HCT116 (cell line): ENCODE data around the gene SPATS2L. TPM values are rescaled to one million over a fixed set of nuclear protein-coding genes. Genes with fewer than 3 reads are reported as not detected.

Experiments
- ATAC-seq: fragments of 200-7000 bp; cut with Tn5 transposase; 2 replicates; pipeline ENCODE4 v1.9.1; 2020; ENCODE audit warnings: mild to moderate bottlenecking, moderate library complexity
- BruUV-seq: library from RNA; stranded (reverse); fragments of 400-500 nt; replicated peaks from 2 replicates; lab custom pipeline; 2021; lab: Mats Ljungman, UMichigan
- CTCF ChIA-PET: fragments of 300-600 bp; sonication (Branson Sonifier 250); formaldehyde crosslinking; loops from one replicate; lab custom pipeline; 2021; ENCODE audit warnings: antibody characterized with exemption; lab: Charles Lee
- POLR2A ChIA-PET: fragments of 300-600, 350-600 bp; sonication (Branson Sonifier 250); formaldehyde crosslinking; loops from one replicate; lab custom pipeline; 2021; ENCODE audit warnings: antibody characterized with exemption; lab: Charles Lee
- RAD21 ChIA-PET, 2 experiments: fragments of 300-600 bp; sonication (Branson Sonifier 250); formaldehyde crosslinking; loops; one replicate each; lab custom pipeline; 2023; ENCODE audit warnings: low total read pairs in 2 of 2; ENCODE audit not compliant: uncharacterized antibody in 2 of 2, unreplicated experiment in 2 of 2, low non-redundant PET in 1 of 2; lab: Charles Lee
- DNase-seq: peaks from one replicate; pipeline ENCODE4 v3.0.0-alpha.2; 2010; ENCODE audit warnings: low read depth, low spot score
- H2AFZ ChIP-seq: fragments of 200-600 bp; shearing (Covaris generic), sonication (generic); 2 replicates; pipeline ENCODE4 v1.6.1; 2017; ENCODE audit warnings: low read depth, mixed run types, mixed read lengths, antibody characterized with exemption, low read length; ENCODE audit not compliant: poor library complexity, severe bottlenecking
- H3K27ac ChIP-seq: 2 replicates; pipeline ENCODE4 v1.5.1; 2012; ENCODE audit warnings: low read depth, low read length
- H3K27me3 ChIP-seq: fragments of 200-600 bp; sonication (generic); 2 replicates; pipeline ENCODE4 v1.6.1; 2016; ENCODE audit warnings: mixed run types, low read length, mixed read lengths; ENCODE audit not compliant: insufficient read depth
- H3K36me3 ChIP-seq, 2 experiments: fragments of 200-500 bp in 1 of 2; fragments of 200-600 bp in 1 of 2; sonication (Bioruptor generic) in 1 of 2; sonication (generic) in 1 of 2; 2 replicates each; pipeline versions ENCODE4 v1.5.1 to v1.6.1; 2014 to 2016; ENCODE audit warnings: low read length in 2 of 2, inconsistent platforms in 1 of 2, mixed read lengths in 1 of 2, mixed run types in 1 of 2; ENCODE audit not compliant: insufficient read depth in 2 of 2, control insufficient read depth in 1 of 2
- H3K4me1 ChIP-seq, 2 experiments: fragments of 200-600 bp in 1 of 2; sonication (generic) in 1 of 2; 2 replicates each; pipeline versions ENCODE4 v1.5.1 to v1.6.1; 2012 to 2017; ENCODE audit warnings: low read length in 2 of 2, inconsistent platforms in 1 of 2, mild to moderate bottlenecking in 1 of 2, mixed read lengths in 1 of 2, mixed run types in 1 of 2, moderate library complexity in 1 of 2; ENCODE audit not compliant: insufficient read depth in 2 of 2, control insufficient read depth in 1 of 2
- H3K4me2 ChIP-seq: fragments of 200-600 bp; sonication (generic); 2 replicates; pipeline ENCODE4 v1.6.1; 2017; ENCODE audit warnings: mixed run types, low read length, mixed read lengths
- H3K4me3 ChIP-seq, 2 experiments: fragments of 200-600 bp in 1 of 2; sonication (generic) in 1 of 2; replicated peaks in 1 of 2; 2 replicates each; pipeline ENCODE4 v1.5.1; 2011 to 2016; ENCODE audit warnings: low read length in 2 of 2, control low read depth in 1 of 2, low read depth in 1 of 2, mild to moderate bottlenecking in 1 of 2, mixed read lengths in 1 of 2, mixed run types in 1 of 2
- H3K79me2 ChIP-seq: fragments of 200-600 bp; sonication (generic); 2 replicates; pipeline ENCODE4 v1.6.1; 2017; ENCODE audit warnings: mild to moderate bottlenecking, mixed run types, low read length, moderate library complexity, mixed read lengths; ENCODE audit not compliant: insufficient read depth
- H3K9ac ChIP-seq: fragments of 200-600 bp; sonication (generic); 2 replicates; pipeline ENCODE4 v1.6.1; 2016; ENCODE audit warnings: low read length, mixed read lengths
- H3K9me2 ChIP-seq: fragments of 200-600 bp; sonication (generic), shearing (Covaris generic); 2 replicates; pipeline ENCODE4 v1.6.1; 2017; ENCODE audit warnings: mixed run types, mild to moderate bottlenecking, moderate library complexity; ENCODE audit not compliant: insufficient read depth
- H3K9me3 ChIP-seq, 2 experiments: fragments of 200-500 bp in 1 of 2; fragments of 200-600 bp in 1 of 2; sonication (Bioruptor generic) in 1 of 2; sonication (generic) in 1 of 2; 2 replicates each; pipeline ENCODE4 v1.6.1; 2014 to 2017; ENCODE audit warnings: low read length in 2 of 2, mixed read lengths in 2 of 2, inconsistent platforms in 1 of 2, low read depth in 1 of 2, mild to moderate bottlenecking in 1 of 2, mixed run types in 1 of 2, moderate library complexity in 1 of 2; ENCODE audit not compliant: control insufficient read depth in 1 of 2, insufficient read depth in 1 of 2
- H4K20me1 ChIP-seq: fragments of 200-600 bp; sonication (generic), shearing (Covaris generic); 2 replicates; pipeline ENCODE4 v1.6.1; 2017; ENCODE audit warnings: mixed run types, mild to moderate bottlenecking, moderate library complexity; ENCODE audit not compliant: insufficient read depth
- CEBPB ChIP-seq: IDR thresholded peaks from 2 replicates; pipeline ENCODE4 v1.6.1; 2012; ENCODE audit warnings: low read depth
- EZH2phosphoT487 ChIP-seq: fragments of 200-600 bp; IDR thresholded peaks from 2 replicates; pipeline ENCODE4 v1.6.1; 2018; ENCODE audit warnings: antibody characterized with exemption, borderline replicate concordance
- JUND ChIP-seq: IDR thresholded peaks from 2 replicates; pipeline ENCODE4 v1.6.1; 2012
- POLR2A ChIP-seq: IDR thresholded peaks from 2 replicates; pipeline ENCODE4 v1.7.0; 2011; ENCODE audit warnings: borderline replicate concordance; ENCODE audit not compliant: insufficient read depth, insufficient read length; ENCODE audit errors: extremely low read depth
- SRF ChIP-seq: IDR thresholded peaks from 2 replicates; pipeline ENCODE4 v1.6.1; 2012; ENCODE audit warnings: low read depth
- ZFX ChIP-seq: fragments of 450-650 bp; IDR thresholded peaks from 2 replicates; pipeline ENCODE4 v1.6.1; 2017
- intact Hi-C: fragments of 100-400 bp; cut with micrococcal nuclease; formaldehyde crosslinking; loops from 2 replicates; pipeline ENCODE4 v1.10.0; 2022
- total RNA-seq: library from RNA; stranded (reverse); gene quantifications from one replicate; pipeline ENCODE4 v1.2.1, GENCODE V29; 2021; ENCODE audit not compliant: unreplicated experiment
- TF ChIP-seq, protein P1 (sequence below), 3 experiments: fragments of 200-600 bp in 1 of 3; sonication (generic) in 1 of 3; IDR thresholded peaks in 2 of 3; conservative IDR thresholded peaks in 1 of 3; 2 replicates each; pipeline ENCODE4 v1.5.1; 2012 to 2017; ENCODE audit warnings: low read depth in 2 of 3, low read length in 2 of 3, antibody characterized with exemption in 1 of 3, borderline replicate concordance in 1 of 3, control low read depth in 1 of 3, mild to moderate bottlenecking in 1 of 3, mixed read lengths in 1 of 3, mixed run types in 1 of 3, moderate library complexity in 1 of 3; ENCODE audit not compliant: insufficient read depth in 1 of 3
- TF ChIP-seq, protein P2 (sequence below): IDR thresholded peaks from 2 replicates; pipeline ENCODE4 v1.6.1; 2012
- TF ChIP-seq, protein P3 (sequence below): IDR thresholded peaks from 2 replicates; pipeline ENCODE4 v1.6.1; 2012

SPATS2L gene
- total RNA-seq, 1 experiment from 2014 or later, result 87.1 TPM

DNA sequence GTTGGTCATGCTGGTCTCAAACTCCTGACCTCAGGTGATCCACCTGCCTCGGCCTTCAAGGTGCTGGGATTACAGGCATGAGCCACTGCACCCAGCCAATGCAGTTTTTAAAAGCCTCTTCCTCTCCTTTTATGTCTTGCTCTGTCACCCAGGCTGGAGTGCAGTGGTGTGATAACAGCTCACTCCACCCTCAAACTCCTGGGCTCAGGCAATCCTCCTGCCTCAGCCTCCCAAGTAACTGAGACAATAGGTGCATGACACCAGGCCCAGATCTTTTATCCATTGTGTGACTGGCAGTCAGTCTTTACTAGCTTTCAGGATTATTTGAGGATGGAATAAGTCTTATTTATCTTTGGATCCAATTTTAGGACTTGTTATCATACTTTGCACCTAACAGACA is 190.2 kb downstream of the SPATS2L start:
- Histone ChIP-seq H3K4me1 (no peaks in the 10 kb centered on the region), H3K27me3 (no peaks in the 10 kb centered on the region), H3K9me2 (no peaks in the 10 kb centered on the region), H3K36me3 (peaks cover 0 to 4% of the 10 kb centered on the region in 2 experiments; a peak in 2 of 4 replicates), H3K4me2 (no peak overlapping the region), H3K9ac (no peak overlapping the region), H3K9me3 (no peaks in the 10 kb centered on the region), H3K79me2 (no peaks in the 10 kb centered on the region), H3K4me3 (no peak overlapping the region), H2AFZ (no peak overlapping the region)
- ChIA-PET CTCF (interaction anchor here (1.2 to 1.8 kb wide), 4 partner anchors 13 to 523 kb away, joined by 3 to 6 read pairs (median 5); no protein-coding TSS in a partner anchor), POLR2A (no interaction called here), RAD21 (no interaction called here)
- BruUV-seq, result no TSS peak
- no peak for DNase-seq
- ATAC-seq, result no peak
- intact Hi-C loops, result no loop called here
- TF ChIP-seq JUND, result no peak
- no peak for TF ChIP-seq ZFX
- TF ChIP-seq, protein P1, sequence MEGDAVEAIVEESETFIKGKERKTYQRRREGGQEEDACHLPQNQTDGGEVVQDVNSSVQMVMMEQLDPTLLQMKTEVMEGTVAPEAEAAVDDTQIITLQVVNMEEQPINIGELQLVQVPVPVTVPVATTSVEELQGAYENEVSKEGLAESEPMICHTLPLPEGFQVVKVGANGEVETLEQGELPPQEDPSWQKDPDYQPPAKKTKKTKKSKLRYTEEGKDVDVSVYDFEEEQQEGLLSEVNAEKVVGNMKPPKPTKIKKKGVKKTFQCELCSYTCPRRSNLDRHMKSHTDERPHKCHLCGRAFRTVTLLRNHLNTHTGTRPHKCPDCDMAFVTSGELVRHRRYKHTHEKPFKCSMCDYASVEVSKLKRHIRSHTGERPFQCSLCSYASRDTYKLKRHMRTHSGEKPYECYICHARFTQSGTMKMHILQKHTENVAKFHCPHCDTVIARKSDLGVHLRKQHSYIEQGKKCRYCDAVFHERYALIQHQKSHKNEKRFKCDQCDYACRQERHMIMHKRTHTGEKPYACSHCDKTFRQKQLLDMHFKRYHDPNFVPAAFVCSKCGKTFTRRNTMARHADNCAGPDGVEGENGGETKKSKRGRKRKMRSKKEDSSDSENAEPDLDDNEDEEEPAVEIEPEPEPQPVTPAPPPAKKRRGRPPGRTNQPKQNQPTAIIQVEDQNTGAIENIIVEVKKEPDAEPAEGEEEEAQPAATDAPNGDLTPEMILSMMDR (IDR thresholded peaks at IDR 0.05 in 2 of 3, conservative IDR thresholded peaks at IDR 0.05 in 1 of 3; ENCODE audit: borderline replicate concordance in 1 of 3, insufficient read depth in 1 of 3, low read depth in 2 of 3, low read length in 2 of 3), result no peak
- TF ChIP-seq CEBPB, result no peak
- TF ChIP-seq POLR2A, result no peak
- TF ChIP-seq SRF, result no peak
- TF ChIP-seq, all 23 proteins: peak for 0
- Histone ChIP-seq H4K20me1 (no peaks in the 10 kb centered on the region), H3K27ac (no peak overlapping the region)

DNA sequence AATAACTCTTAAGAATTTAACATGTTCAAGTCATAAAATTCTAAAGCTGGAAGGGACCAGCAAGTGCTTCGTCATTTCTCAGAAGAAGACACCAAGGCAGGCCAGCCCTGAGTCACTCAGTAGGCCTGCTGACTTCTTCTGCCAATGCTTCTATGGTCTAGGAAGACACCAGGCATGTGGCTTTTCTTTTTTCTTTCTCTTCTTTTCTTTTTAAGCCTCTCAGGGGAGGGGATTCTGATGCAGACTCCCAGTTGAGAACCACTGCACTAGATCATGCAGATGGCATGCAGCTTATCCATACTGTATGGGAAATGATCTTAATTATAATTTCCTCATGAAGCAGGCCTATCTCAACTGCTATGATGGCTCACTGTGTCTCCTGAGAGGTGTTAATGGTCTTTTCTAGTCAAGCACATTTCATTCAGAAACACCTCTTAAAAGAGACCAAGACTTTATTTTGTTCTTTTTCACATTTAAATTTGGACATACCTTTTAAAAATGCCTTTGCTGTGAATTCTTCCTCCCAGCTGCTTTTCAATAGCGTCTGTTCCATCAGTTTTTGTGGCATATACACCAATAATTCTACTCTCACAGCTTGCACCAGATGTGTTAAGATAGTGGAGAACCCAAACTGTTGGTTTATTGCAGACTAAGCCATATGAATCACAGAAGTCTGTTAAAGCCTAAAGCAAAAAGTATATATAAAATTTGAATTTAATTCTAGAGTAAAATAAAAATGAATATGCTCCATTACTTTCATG is 192.1 kb downstream of the SPATS2L start:
- CTCF ChIA-PET, result interaction anchor here (1.8 kb wide), 1 partner anchor 525 kb away, joined by 4 read pairs; no protein-coding TSS in a partner anchor
- no TSS peak for BruUV-seq

More for the DNA sequence above, 192.1 kb downstream of the SPATS2L start:
- H3K27ac ChIP-seq, result no peak overlapping the region
- no peaks in the 10 kb centered on the region for H3K79me2 ChIP-seq
- no peaks in the 10 kb centered on the region for H3K9me2 ChIP-seq
- intact Hi-C loops, result no loop called here
- H4K20me1 ChIP-seq, result no peaks in the 10 kb centered on the region
- TF ChIP-seq, protein P2, sequence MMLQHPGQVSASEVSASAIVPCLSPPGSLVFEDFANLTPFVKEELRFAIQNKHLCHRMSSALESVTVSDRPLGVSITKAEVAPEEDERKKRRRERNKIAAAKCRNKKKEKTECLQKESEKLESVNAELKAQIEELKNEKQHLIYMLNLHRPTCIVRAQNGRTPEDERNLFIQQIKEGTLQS, result no peak
- TF ChIP-seq EZH2phosphoT487, result no peak
- TF ChIP-seq, protein P3, sequence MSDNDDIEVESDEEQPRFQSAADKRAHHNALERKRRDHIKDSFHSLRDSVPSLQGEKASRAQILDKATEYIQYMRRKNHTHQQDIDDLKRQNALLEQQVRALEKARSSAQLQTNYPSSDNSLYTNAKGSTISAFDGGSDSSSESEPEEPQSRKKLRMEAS, result no peak
- no peak for TF ChIP-seq SRF
- TF ChIP-seq, all 23 proteins: peak for 0
- no peak for ATAC-seq
- ChIA-PET RAD21 (no interaction called here), POLR2A (no interaction called here)
- Histone ChIP-seq H3K27me3 (no peaks in the 10 kb centered on the region), H3K9me3 (no peaks in the 10 kb centered on the region), H3K4me3 (no peak overlapping the region), H3K4me2 (no peak overlapping the region), H3K4me1 (no peaks in the 10 kb centered on the region), H2AFZ (no peak overlapping the region), H3K36me3 (no peaks in the 10 kb centered on the region; a peak in 1 of 4 replicates), H3K9ac (no peak overlapping the region)
- no peak for DNase-seq
